ENCODE measurements around the gene SRRM4.

Gene SRRM4

GRCh38 chr12:119181944-119182343 is 200.6 kb downstream of the SRRM4 start (continued):
- no peak for TF ChIP-seq TSHZ2 (CRISPR knock-in tag; IDR thresholded peaks at IDR 0.05)
- TF ChIP-seq ZNF70 (CRISPR knock-in tag; IDR thresholded peaks at IDR 0.05): no peak
- no peak for TF ChIP-seq TCF4 (CRISPR knock-in tag; IDR thresholded peaks at IDR 0.05; ENCODE audit: borderline replicate concordance)
- TF ChIP-seq ISL1 (CRISPR knock-in tag; IDR thresholded peaks at IDR 0.05): no peak
- no peak for TF ChIP-seq TOX (CRISPR knock-in tag; IDR thresholded peaks at IDR 0.05; ENCODE audit: borderline replicate concordance)
- TF ChIP-seq ZC3H10 (CRISPR knock-in tag; IDR thresholded peaks at IDR 0.05): no peak

DNA sequence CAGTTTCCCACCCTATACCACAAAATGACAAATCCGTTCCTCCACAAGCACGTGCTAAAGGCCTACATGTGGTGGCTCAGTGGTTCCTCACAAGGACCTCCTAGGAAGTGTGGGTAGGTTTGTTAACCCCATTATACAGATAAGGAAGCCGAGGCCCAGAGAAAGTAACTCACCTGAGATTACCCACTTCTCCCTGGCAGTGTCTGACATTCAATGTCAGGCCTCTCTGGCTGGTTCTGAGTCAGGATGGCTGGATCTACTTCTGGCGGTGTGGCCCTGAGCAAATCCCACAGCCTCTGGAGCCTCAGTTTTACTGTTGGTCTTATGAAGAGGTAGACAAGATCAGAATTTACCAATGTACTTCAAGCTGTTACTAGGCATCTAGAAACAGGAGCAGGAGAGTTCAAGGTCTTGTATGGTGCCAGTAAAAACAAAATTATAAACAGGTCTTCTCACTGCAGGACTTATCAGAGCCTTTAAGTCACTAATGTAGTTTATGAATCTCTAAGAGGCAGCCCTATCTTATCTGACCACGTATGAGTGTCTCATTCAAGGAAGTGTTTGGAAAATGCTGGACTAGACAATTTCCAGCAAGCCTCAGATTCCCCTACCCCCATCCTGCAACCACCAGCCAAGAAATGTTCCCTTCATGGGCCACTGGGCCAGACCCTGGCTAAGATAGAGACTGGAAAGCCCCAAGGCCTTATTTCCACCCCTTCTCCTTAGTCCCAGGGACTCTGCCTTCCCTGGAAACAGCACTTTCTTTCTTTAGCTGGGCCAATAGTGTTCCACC is 201.6 kb downstream of the SRRM4 start:
- ATAC-seq: no peak
- TF ChIP-seq ARNTL (CRISPR knock-in tag; IDR thresholded peaks at IDR 0.05; ENCODE audit: borderline replicate concordance, low read depth) (no peak), ZNF70 (CRISPR knock-in tag; IDR thresholded peaks at IDR 0.05) (no peak), ESRRG (CRISPR knock-in tag; IDR thresholded peaks at IDR 0.05) (no peak), PPARA (CRISPR knock-in tag; IDR thresholded peaks at IDR 0.05; ENCODE audit: borderline replicate concordance) (no peak), TSHZ2 (CRISPR knock-in tag; IDR thresholded peaks at IDR 0.05) (no peak), ZFP3 (CRISPR knock-in tag; IDR thresholded peaks at IDR 0.05) (no peak), CSDC2 (CRISPR knock-in tag; IDR thresholded peaks at IDR 0.05) (no peak), ZNF565 (CRISPR knock-in tag; conservative IDR thresholded peaks at IDR 0.05; ENCODE audit: low read depth) (no peak)
- TF ChIP-seq, protein P1, sequence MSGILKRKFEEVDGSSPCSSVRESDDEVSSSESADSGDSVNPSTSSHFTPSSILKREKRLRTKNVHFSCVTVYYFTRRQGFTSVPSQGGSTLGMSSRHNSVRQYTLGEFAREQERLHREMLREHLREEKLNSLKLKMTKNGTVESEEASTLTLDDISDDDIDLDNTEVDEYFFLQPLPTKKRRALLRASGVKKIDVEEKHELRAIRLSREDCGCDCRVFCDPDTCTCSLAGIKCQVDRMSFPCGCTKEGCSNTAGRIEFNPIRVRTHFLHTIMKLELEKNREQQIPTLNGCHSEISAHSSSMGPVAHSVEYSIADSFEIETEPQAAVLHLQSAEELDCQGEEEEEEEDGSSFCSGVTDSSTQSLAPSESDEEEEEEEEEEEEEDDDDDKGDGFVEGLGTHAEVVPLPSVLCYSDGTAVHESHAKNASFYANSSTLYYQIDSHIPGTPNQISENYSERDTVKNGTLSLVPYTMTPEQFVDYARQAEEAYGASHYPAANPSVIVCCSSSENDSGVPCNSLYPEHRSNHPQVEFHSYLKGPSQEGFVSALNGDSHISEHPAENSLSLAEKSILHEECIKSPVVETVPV (CRISPR knock-in tag; IDR thresholded peaks at IDR 0.05): no peak

DNA sequence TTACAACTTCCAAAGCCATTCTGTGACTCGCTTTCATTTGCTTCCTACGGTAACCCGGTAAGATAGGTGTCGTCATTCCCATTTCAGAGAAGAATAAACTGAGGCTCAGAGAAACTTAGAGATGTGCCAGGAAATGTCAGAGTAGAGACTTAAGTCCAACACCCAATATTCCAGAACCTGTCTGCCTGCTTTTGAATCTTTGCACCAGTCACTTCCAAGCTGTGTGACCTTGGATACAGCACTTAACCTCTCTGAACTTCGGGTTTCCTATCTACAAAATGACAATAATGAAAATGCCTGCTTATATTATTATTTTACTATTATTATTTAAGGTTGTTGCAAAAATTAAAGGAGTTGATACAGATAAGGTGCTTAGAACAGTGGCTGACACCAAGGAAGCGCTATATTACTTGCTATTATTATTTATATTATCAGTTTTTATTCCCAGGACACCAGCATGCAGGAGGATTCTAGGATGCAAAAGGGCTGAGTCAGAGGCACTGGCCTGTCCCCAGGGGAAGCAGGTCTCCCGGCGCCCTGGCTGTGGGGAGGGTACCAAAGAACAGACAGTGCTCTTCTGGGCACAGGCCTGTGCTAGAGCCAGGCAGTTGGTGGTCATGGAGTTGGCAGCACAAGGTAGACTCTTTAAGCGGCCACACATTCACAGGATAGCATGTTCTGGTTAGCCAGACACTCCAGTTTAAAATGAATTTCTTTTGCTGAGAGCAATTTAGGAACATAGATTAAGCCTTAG is 202.8 kb downstream of the SRRM4 start:
- no peak for ATAC-seq
- TF ChIP-seq TCF4 (CRISPR knock-in tag; IDR thresholded peaks at IDR 0.05; ENCODE audit: borderline replicate concordance) (no peak), ISL1 (CRISPR knock-in tag; IDR thresholded peaks at IDR 0.05) (no peak), OSR1 (CRISPR knock-in tag; IDR thresholded peaks at IDR 0.05) (no peak), ZFP30 (CRISPR knock-in tag; IDR thresholded peaks at IDR 0.05) (no peak), ZNF8 (CRISPR knock-in tag; IDR thresholded peaks at IDR 0.05) (no peak), BACH2 (CRISPR knock-in tag; IDR thresholded peaks at IDR 0.05; ENCODE audit: borderline replicate concordance) (no peak), RARB (CRISPR knock-in tag; IDR thresholded peaks at IDR 0.05) (no peak), TOX (CRISPR knock-in tag; IDR thresholded peaks at IDR 0.05; ENCODE audit: borderline replicate concordance) (no peak), ESRRG (CRISPR knock-in tag; IDR thresholded peaks at IDR 0.05) (no peak), ARNTL (CRISPR knock-in tag; IDR thresholded peaks at IDR 0.05; ENCODE audit: borderline replicate concordance, low read depth) (no peak), TSHZ2 (CRISPR knock-in tag; IDR thresholded peaks at IDR 0.05) (no peak)

Measured in SK-N-SH treated with all-trans-retinoic acid at 6 μM for 48 hours (cell line).